Fibroblast of skin of left biceps (primary cell): ENCODE measurements around the gene KDM4D.
"Not testable (repeated sequence)": the region's sequence is repeated elsewhere in the genome, so short reads cannot be mapped to it uniquely, and the experiment has no call there.

Experiments
- DNase-seq, 2 experiments: peaks; one replicate each; pipeline ENCODE4 v3.0.0-alpha.2; 2013; ENCODE audit warnings: low read depth in 2 of 2

Gene KDM4D

DNA sequence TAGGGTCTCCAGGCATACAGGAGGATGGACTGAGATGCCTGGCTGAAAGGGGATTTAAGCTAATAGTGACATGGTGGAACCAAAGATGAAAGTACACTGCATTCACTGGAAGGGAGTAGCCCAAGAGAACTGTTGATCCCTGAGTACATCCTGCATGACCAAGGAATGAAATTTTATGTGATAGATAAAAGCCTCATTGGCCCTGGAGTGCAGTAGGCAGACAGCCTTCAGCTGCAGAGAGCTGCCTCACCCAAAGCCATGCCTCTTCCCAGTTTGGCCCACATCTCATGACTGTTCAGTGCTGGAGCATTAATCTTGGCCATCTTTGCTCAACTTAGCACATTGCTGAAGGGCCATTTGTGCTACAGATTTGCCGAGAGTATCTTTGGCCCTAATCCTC lies 59.5 kb downstream of the KDM4D start:
- DNase-seq = no peak

DNA sequence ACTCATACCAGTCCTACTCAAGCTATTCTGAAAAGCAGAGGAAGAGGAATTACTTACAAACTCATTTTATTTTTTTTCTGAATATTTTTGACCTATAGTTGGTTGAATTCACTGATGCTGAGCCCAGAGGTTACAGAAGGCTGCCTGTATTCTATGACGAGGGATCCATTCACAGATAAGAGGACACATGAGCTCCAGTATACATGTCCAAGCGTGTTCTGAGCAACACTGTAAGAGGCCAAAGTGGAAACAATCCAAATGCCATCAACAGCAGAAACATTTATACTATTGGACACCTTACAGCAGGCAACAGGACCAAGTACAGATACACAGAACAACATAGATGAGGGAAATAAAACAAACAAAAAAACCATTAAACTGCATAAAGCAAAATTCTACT lies 61.8 kb downstream of the KDM4D start:
- no peak for DNase-seq

GRCh38 chr11:95037356-95038035 lies 64.0 kb downstream of the KDM4D start:
- not testable (repeated sequence) for DNase-seq

DNA sequence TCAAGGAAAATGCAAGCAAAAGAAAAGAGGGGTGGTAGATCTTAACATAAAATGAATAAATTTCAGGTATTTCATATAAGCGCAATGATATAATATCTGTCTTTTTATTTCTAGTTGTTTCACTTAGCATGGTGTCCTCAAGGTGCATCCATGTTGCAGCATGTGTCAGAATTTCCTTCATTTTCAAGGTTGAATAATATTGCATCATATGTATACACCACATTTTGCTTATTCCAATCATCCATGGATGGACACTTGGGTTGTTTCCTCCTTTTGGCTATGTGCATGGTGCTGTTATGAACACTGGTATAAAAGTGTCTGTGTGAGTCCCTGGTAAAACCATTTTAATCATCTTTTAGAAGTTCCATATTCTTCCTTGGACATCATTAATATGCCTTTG lies 68.7 kb downstream of the KDM4D start:
- no peak for DNase-seq

- no peak for DNase-seq
These were observed 69.4 kb downstream of the KDM4D start for GRCh38 chr11:95042906-95043305.

DNA sequence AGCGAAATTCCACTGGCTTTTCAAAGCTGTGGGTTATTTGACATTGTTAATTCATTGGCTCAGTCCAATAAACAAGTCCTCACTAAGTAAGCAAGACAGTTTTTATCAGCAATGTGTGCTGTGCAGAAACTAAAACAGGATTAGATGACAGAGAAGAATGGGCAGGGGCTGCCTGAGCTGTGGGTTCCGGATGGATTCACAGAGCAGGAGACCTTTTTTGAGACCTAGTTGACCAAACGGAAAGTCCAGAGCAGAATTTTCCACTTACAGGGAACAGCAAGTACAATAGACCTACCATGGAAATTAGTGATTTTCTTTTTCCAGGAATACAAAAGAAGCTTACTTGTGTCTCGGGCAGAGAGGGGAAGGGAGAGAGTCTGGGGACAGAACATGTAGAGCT lies 70.5 kb downstream of the KDM4D start:
- no peak for DNase-seq

GRCh38 chr11:95045812-95046211 lies 72.3 kb downstream of the KDM4D start:
- no peak for DNase-seq
